Bronchial epithelial cell (primary cell): ENCODE results near the gene WDR5B. TPM values are rescaled to one million over a fixed set of nuclear protein-coding genes. Genes with fewer than 3 reads are reported as not detected.

Source experiments
- DNase-seq: peaks from one replicate; pipeline ENCODE4 v3.0.0-alpha.2; 2010; ENCODE audit warnings: low read depth
- FAIRE-seq: peaks from 2 replicates; lab custom pipeline; 2011; peaks lifted over from hg19 to GRCh38; lab: Jason Lieb, UNC
- H3K27me3 ChIP-seq: 2 replicates; pipeline ENCODE4 v1.5.1; 2011; ENCODE audit warnings: low read length; ENCODE audit not compliant: control insufficient read depth, insufficient read depth
- H3K36me3 ChIP-seq: 2 replicates; pipeline ENCODE4 v1.5.1; 2011; ENCODE audit warnings: low read length; ENCODE audit not compliant: control insufficient read depth, insufficient read depth
- H3K4me3 ChIP-seq: 2 replicates; pipeline ENCODE4 v1.5.1; 2011; ENCODE audit warnings: mild to moderate bottlenecking, low read depth, low read length, control low read depth
- CTCF ChIP-seq: IDR thresholded peaks from 2 replicates; pipeline ENCODE4 v1.5.1; 2011; ENCODE audit warnings: mild to moderate bottlenecking, moderate library complexity, low read length, control low read depth, inconsistent platforms; ENCODE audit not compliant: insufficient read depth, severe bottlenecking
- total RNA-seq: library from RNA; depleted of rRNA; stranded (reverse); fragments of >200 nt; gene quantifications from 2 replicates; pipeline ENCODE4 v1.2.1, GENCODE V29; 2014

The WDR5B gene
- total RNA-seq, 1 donor from 2014 or later: 3.9 TPM

GRCh38 chr3:122395582-122395981 lies 20.3 kb downstream of the WDR5B start:
- Histone ChIP-seq H3K36me3 (no peaks in the 10 kb centered on the region), H3K4me3 (no peak overlapping the region), H3K27me3 (no peaks in the 10 kb centered on the region)
- no peak for FAIRE-seq
- no peak for TF ChIP-seq CTCF
- DNase-seq: peak; percentile 8

DNA sequence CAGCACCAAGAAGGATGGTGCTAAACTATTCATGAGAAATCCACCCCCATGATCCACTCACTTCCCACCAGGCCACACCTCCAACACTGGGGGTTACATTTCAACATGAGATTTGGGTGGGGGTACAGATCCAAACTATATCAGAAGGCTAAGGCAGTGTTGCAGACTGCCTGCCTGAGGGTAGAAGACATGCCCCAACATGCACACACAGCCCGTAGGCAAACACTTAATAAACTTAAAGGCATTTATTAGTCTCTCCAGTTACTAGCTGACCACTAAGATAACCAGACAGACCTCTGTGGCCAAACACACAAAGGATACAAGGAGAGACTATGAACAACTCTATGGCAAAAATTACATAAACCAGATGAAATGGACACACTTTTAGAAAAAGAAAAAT lies 21.7 kb downstream of the WDR5B start:
- Histone ChIP-seq H3K4me3 (no peak overlapping the region), H3K36me3 (no peaks in the 10 kb centered on the region), H3K27me3 (no peaks in the 10 kb centered on the region)
- TF ChIP-seq CTCF: no peak
- DNase-seq (peak; percentile 52), FAIRE-seq (no peak)

- FAIRE-seq: no peak
- DNase-seq: peak; percentile 57
- Histone ChIP-seq H3K4me3 (no peak overlapping the region), H3K36me3 (no peaks in the 10 kb centered on the region), H3K27me3 (no peaks in the 10 kb centered on the region)
- peak; percentile 64 for TF ChIP-seq CTCF
Observed at GRCh38 chr3:122392868-122393844, 22.7 kb downstream of the WDR5B start.

DNA sequence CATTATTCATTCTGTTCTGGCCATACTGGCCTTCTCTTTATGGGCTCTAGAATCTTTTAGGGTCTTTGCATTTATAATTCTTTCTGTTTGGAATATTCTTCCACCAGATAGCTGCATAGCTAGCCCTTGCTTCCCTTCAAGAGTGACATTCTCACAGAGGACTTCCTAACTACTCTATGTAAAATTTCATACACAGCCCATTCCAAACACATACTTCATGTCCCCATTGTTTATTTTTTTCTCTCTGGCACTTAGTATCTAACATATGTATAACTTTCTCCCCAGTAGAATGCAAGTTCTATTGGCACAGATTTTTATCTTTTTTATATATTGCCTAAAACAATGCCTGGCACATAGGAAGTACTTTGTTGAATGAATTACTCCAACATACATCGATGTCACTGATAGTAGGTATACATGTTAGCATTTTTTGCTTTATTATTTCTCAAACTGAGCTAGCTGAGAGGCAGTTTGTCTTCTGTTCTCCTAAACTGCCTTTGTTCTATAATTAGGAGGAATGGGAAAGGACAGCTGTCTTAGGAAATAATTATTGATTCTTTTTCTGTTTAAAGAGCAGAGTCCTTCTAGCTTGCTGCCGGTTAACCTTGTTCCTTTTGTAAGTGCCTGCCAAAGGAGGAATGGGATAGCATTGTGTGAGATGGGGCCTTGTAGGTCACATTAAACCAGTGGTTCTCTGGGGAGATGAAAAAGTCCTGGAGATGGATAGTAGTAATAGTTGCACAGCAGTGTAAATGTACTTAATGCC lies 24.0 kb downstream of the WDR5B start:
- Histone ChIP-seq H3K27me3 (no peaks in the 10 kb centered on the region), H3K36me3 (no peaks in the 10 kb centered on the region), H3K4me3 (no peak overlapping the region)
- no peak for FAIRE-seq
- DNase-seq: no peak
- no peak for TF ChIP-seq CTCF

GRCh38 chr3:122390665-122391064 lies 25.2 kb downstream of the WDR5B start:
- Histone ChIP-seq H3K36me3 (peaks cover 2% of the 10 kb centered on the region), H3K27me3 (no peaks in the 10 kb centered on the region), H3K4me3 (no peak overlapping the region)
- DNase-seq: no peak
- TF ChIP-seq CTCF: no peak
- FAIRE-seq: no peak
